Keratinocyte (primary cell): ENCODE results near the gene ZNF81. TPM values are rescaled to one million over a fixed set of nuclear protein-coding genes. Genes with fewer than 3 reads are reported as not detected.
"Not testable (repeated sequence)": the region's sequence is repeated elsewhere in the genome, so short reads cannot be mapped to it uniquely, and the experiment has no call there.

Source experiments
- DNase-seq: peaks from one replicate; pipeline ENCODE4 v3.0.0-alpha.2; 2011; ENCODE audit warnings: low read depth, missing footprints, low spot score
- FAIRE-seq: peaks from 2 replicates; lab custom pipeline; 2011; peaks lifted over from hg19 to GRCh38; lab: Jason Lieb, UNC
- H2AFZ ChIP-seq: 2 replicates; pipeline ENCODE4 v1.6.0; 2012; ENCODE audit warnings: low read length, control low read depth, inconsistent platforms; ENCODE audit not compliant: control insufficient read depth
- H3K27ac ChIP-seq: 2 replicates; pipeline ENCODE4 v1.5.1; 2011; ENCODE audit warnings: low read length; ENCODE audit not compliant: control insufficient read depth, insufficient read depth
- H3K27me3 ChIP-seq: 3 replicates; pipeline ENCODE4 v1.6.0; 2011; ENCODE audit warnings: low read length; ENCODE audit not compliant: control insufficient read depth, insufficient read depth; ENCODE audit errors: extremely low read depth
- H3K36me3 ChIP-seq, 2 experiments: 2 replicates in 1 of 2; 3 replicates in 1 of 2; pipeline ENCODE4 v1.5.1; 2011; ENCODE audit warnings: low read length in 2 of 2, mild to moderate bottlenecking in 1 of 2; ENCODE audit not compliant: control insufficient read depth in 2 of 2, insufficient read depth in 2 of 2; ENCODE audit errors: extremely low read depth in 1 of 2
- H3K4me1 ChIP-seq: 3 replicates; pipeline ENCODE4 v1.5.1; 2011; ENCODE audit warnings: low read length; ENCODE audit not compliant: control insufficient read depth, insufficient read depth; ENCODE audit errors: extremely low read depth
- H3K4me2 ChIP-seq: 3 replicates; pipeline ENCODE4 v1.6.0; 2011; ENCODE audit warnings: low read depth, low read length; ENCODE audit not compliant: control insufficient read depth, insufficient read depth; ENCODE audit errors: extremely low read depth
- H3K4me3 ChIP-seq, 3 experiments: fragments of 200-600 bp in 1 of 3; sonication (generic) in 1 of 3; 2 replicates in 2 of 3; 3 replicates in 1 of 3; pipeline ENCODE4 v1.5.1; 2011 to 2016; ENCODE audit warnings: low read length in 3 of 3, mild to moderate bottlenecking in 3 of 3, control low read depth in 2 of 3, inconsistent platforms in 1 of 3, low read depth in 1 of 3, mixed read lengths in 1 of 3, mixed run types in 1 of 3, moderate library complexity in 1 of 3; ENCODE audit not compliant: control insufficient read depth in 2 of 3, insufficient read depth in 2 of 3; ENCODE audit errors: extremely low read depth in 1 of 3
- H3K79me2 ChIP-seq: 2 replicates; pipeline ENCODE4 v1.6.0; 2012; ENCODE audit warnings: low read length; ENCODE audit not compliant: control insufficient read depth, insufficient read depth
- H3K9ac ChIP-seq: 3 replicates; pipeline ENCODE4 v1.6.0; 2011; ENCODE audit warnings: low read length; ENCODE audit not compliant: control insufficient read depth, insufficient read depth; ENCODE audit errors: extremely low read depth
- H3K9me1 ChIP-seq: 3 replicates; pipeline ENCODE4 v1.6.0; 2011; ENCODE audit warnings: low read length; ENCODE audit not compliant: control insufficient read depth, insufficient read depth; ENCODE audit errors: extremely low read depth
- H3K9me3 ChIP-seq: 2 replicates; pipeline ENCODE4 v1.5.1; 2012; ENCODE audit warnings: low read depth, low read length; ENCODE audit not compliant: control insufficient read depth
- H4K20me1 ChIP-seq: 3 replicates; pipeline ENCODE4 v1.6.0; 2011; ENCODE audit warnings: low read length; ENCODE audit not compliant: control insufficient read depth, insufficient read depth; ENCODE audit errors: extremely low read depth
- EZH2 ChIP-seq: IDR thresholded peaks from one replicate; pipeline ENCODE4 v1.6.1; 2012; ENCODE audit warnings: inconsistent platforms, mild to moderate bottlenecking, low read length, moderate library complexity
- dilution Hi-C: fragments of 300-500 bp; cut with MboI; formaldehyde crosslinking; loops from one replicate; pipeline ENCODE4 v1.7.0; 2020; ENCODE audit warnings: low sequenced_read_pairs; ENCODE audit not compliant: extremely low pct_ligation_motif_present
- polyA plus RNA-seq, 5 experiments: library from polyadenylated mRNA; depleted of rRNA in 3 of 5; stranded (reverse) in 3 of 5; stranded (forward) in 1 of 5; unstranded in 1 of 5; fragments of >200 nt; gene quantifications; 1 replicate in 1 of 5; 2 replicates in 3 of 5; 3 replicates in 1 of 5; pipeline versions ENCODE4 v1.2.1 to v1.2.3, GENCODE V29; 2011 to 2012; ENCODE audit warnings: missing spikeins in 2 of 5, low read depth in 1 of 5, low replicate concordance in 1 of 5
- TF ChIP-seq, protein P1 (sequence below), 3 experiments: IDR thresholded peaks in 1 of 3; conservative IDR thresholded peaks in 1 of 3; optimal IDR thresholded peaks in 1 of 3; 2 replicates in 2 of 3; 3 replicates in 1 of 3; pipeline versions ENCODE3 to v1.5.1; 2011; ENCODE audit warnings: low read length in 3 of 3, mild to moderate bottlenecking in 3 of 3, moderate library complexity in 2 of 3, control low read depth in 1 of 3, inconsistent platforms in 1 of 3; ENCODE audit not compliant: insufficient read depth in 2 of 3; ENCODE audit errors: extremely low read depth in 1 of 3

The ZNF81 gene
- polyA plus RNA-seq, 1 donor (not counting 4 experiments of a cell fraction or from before 2014, with no cell fraction given) = 5.0 TPM

DNA sequence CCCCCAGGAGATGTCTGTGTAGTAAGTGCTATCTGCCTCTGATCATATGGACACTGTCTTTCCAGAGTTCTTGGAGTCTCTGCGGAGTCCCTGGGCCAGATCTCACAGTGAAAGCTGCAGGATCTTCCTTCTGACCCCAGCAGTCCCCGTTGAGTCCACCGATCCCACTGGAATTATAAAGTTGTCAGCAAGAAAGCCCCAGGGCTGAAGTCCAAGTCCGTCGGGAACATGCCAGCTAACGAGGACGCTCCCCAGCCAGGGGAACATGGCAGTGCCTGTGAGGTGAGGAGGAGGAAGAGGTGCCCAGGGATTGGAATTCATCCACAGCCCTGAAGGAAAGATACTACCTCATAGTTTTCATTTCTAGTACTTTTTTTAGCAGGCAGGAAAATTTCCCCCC, 9.3 kb downstream of the ZNF81 start:
- Histone ChIP-seq H3K36me3 (peaks cover 0 to 1% of the 10 kb centered on the region in 2 experiments), H2AFZ (no peak overlapping the region), H3K4me1 (no peaks in the 10 kb centered on the region), H4K20me1 (no peaks in the 10 kb centered on the region), H3K4me2 (no peak overlapping the region), H3K4me3 (no peak overlapping the region), H3K27ac (no peak overlapping the region), H3K79me2 (no peaks in the 10 kb centered on the region), H3K9me1 (no peaks in the 10 kb centered on the region), H3K9me3 (no peaks in the 10 kb centered on the region), H3K9ac (no peak overlapping the region), H3K27me3 (no peaks in the 10 kb centered on the region)
- dilution Hi-C loops = no loop called here
- FAIRE-seq (no peak), DNase-seq (no peak)
- no peak for TF ChIP-seq EZH2
- TF ChIP-seq, protein P1, sequence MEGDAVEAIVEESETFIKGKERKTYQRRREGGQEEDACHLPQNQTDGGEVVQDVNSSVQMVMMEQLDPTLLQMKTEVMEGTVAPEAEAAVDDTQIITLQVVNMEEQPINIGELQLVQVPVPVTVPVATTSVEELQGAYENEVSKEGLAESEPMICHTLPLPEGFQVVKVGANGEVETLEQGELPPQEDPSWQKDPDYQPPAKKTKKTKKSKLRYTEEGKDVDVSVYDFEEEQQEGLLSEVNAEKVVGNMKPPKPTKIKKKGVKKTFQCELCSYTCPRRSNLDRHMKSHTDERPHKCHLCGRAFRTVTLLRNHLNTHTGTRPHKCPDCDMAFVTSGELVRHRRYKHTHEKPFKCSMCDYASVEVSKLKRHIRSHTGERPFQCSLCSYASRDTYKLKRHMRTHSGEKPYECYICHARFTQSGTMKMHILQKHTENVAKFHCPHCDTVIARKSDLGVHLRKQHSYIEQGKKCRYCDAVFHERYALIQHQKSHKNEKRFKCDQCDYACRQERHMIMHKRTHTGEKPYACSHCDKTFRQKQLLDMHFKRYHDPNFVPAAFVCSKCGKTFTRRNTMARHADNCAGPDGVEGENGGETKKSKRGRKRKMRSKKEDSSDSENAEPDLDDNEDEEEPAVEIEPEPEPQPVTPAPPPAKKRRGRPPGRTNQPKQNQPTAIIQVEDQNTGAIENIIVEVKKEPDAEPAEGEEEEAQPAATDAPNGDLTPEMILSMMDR (optimal IDR thresholded peaks at IDR 0.05 in 1 of 3, IDR thresholded peaks at IDR 0.05 in 1 of 3, conservative IDR thresholded peaks at IDR 0.05 in 1 of 3; ENCODE audit: extremely low read depth in 1 of 3, insufficient read depth in 2 of 3, low read length in 3 of 3) = no peak

DNA sequence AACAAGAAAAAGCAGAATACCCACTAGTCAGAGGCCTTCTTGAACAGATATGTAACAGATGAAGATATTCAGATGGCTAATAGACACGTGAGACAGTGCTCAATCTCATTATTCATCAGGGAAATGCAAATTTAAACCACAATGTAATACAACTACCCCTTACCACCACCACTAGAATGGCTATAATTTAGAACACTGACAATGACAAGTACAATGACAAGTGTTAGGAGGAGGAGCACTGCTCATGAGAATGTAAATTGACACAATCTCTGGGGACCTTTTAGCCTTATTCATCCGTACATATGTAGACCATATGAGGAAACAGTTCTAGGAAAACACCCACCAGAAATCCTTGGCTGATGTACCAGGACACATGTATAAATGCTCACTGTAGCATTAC, 13.1 kb downstream of the ZNF81 start:
- no peaks in the 10 kb centered on the region for H3K4me1 ChIP-seq
- no peaks in the 10 kb centered on the region for H3K9me3 ChIP-seq
- dilution Hi-C loops = no loop called here
- FAIRE-seq = no peak
- DNase-seq = no peak
- H3K9ac ChIP-seq = no peak overlapping the region
- peaks cover 0 to 1% of the 10 kb centered on the region in 2 experiments for H3K36me3 ChIP-seq
- H3K79me2 ChIP-seq = no peaks in the 10 kb centered on the region
- H3K4me3 ChIP-seq = no peak overlapping the region
- H3K9me1 ChIP-seq = no peaks in the 10 kb centered on the region
- no peaks in the 10 kb centered on the region for H4K20me1 ChIP-seq
- no peak overlapping the region for H3K27ac ChIP-seq
- no peak overlapping the region for H3K4me2 ChIP-seq
- H2AFZ ChIP-seq = no peak overlapping the region
- TF ChIP-seq EZH2 = no peak
- TF ChIP-seq, protein P1 (optimal IDR thresholded peaks at IDR 0.05 in 1 of 3, IDR thresholded peaks at IDR 0.05 in 1 of 3, conservative IDR thresholded peaks at IDR 0.05 in 1 of 3; ENCODE audit: extremely low read depth in 1 of 3, insufficient read depth in 2 of 3, low read length in 3 of 3) = no peak
- no peaks in the 10 kb centered on the region for H3K27me3 ChIP-seq

DNA sequence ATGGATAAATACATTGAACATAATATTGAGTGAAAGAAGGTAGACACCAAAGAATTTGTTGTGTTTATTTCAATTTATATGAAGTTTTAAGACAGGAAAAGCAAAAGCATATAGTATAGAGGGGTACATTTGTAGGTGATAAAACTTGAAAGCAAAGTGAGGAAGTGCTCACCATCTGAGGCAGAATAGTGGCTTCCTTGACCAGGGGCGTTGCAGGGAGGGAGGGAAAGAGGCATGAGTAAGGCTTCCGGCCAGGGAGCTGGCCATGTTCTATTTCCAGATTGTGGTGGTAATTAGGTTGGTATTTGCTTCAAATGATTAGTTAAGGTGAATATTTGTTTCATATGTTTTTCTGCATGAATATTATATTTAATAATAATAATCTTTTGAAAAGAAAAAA, 13.7 kb downstream of the ZNF81 start:
- H2AFZ ChIP-seq, dilution Hi-C loops, FAIRE-seq: not testable (repeated sequence)

More for the DNA sequence above, 13.7 kb downstream of the ZNF81 start:
- not testable (repeated sequence) for H3K9me1 ChIP-seq, H3K79me2 ChIP-seq, H3K27me3 ChIP-seq, H4K20me1 ChIP-seq, H3K27ac ChIP-seq, H3K9ac ChIP-seq, DNase-seq, H3K4me3 ChIP-seq, H3K4me1 ChIP-seq, H3K36me3 ChIP-seq, H3K4me2 ChIP-seq, H3K9me3 ChIP-seq
